Measurements from ENCODE around the gene SH3RF2.
A peak's percentile ranks its signal among the peaks of the same experiment; 100 is the strongest.
"Not testable (repeated sequence)": the region's sequence is repeated elsewhere in the genome, so short reads cannot be mapped to it uniquely, and the experiment has no call there.

The SH3RF2 gene

GRCh38 chr5:146009020-146009419, 72.6 kb downstream of the SH3RF2 start:
- DNase-seq = no peak

GRCh38 chr5:146010447-146010846, 74.1 kb downstream of the SH3RF2 start:
- DNase-seq = not testable (repeated sequence)

- DNase-seq = no peak
These were observed 77.4 kb downstream of the SH3RF2 start for GRCh38 chr5:146013761-146014160.

GRCh38 chr5:146015001-146015400, 78.6 kb downstream of the SH3RF2 start:
- DNase-seq = no peak

GRCh38 chr5:146016764-146017484, 80.5 kb downstream of the SH3RF2 start:
- DNase-seq = no peak

- DNase-seq = no peak
These were observed 82.4 kb downstream of the SH3RF2 start for GRCh38 chr5:146018514-146019375.

- DNase-seq = no peak
These were observed 83.7 kb downstream of the SH3RF2 start for GRCh38 chr5:146020100-146020499.

- DNase-seq = no peak
These were observed 87.7 kb downstream of the SH3RF2 start for GRCh38 chr5:146024034-146024433.

- DNase-seq = no peak
These were observed 88.8 kb downstream of the SH3RF2 start for GRCh38 chr5:146025114-146025680.

- no peak for DNase-seq
These were observed 89.3 kb downstream of the SH3RF2 start for GRCh38 chr5:146025681-146026080.

GRCh38 chr5:146026307-146027010, 90.1 kb downstream of the SH3RF2 start:
- no peak for DNase-seq

GRCh38 chr5:146027751-146028150, 91.4 kb downstream of the SH3RF2 start:
- peak; percentile 22 for DNase-seq

GRCh38 chr5:146032911-146033310, 96.5 kb downstream of the SH3RF2 start:
- DNase-seq = no peak

- peak; percentile 11 for DNase-seq
These were observed 97.7 kb downstream of the SH3RF2 start for GRCh38 chr5:146034127-146034526.

GRCh38 chr5:146034605-146035004, 98.2 kb downstream of the SH3RF2 start:
- no peak for DNase-seq

GRCh38 chr5:146039420-146039819, 103.0 kb downstream of the SH3RF2 start:
- no peak for DNase-seq

- no peak for DNase-seq
These were observed 104.1 kb downstream of the SH3RF2 start for GRCh38 chr5:146040527-146040926.

GRCh38 chr5:146041180-146041789, 104.9 kb downstream of the SH3RF2 start:
- DNase-seq = peak; percentile 20

GRCh38 chr5:146042628-146043279, 106.4 kb downstream of the SH3RF2 start:
- DNase-seq = no peak

- no peak for DNase-seq
These were observed 107.3 kb downstream of the SH3RF2 start for GRCh38 chr5:146043722-146044121.

GRCh38 chr5:146047396-146047795, 111.0 kb downstream of the SH3RF2 start:
- peak; percentile 92 for DNase-seq
